CD4-positive, alpha-beta T cell (primary cell): ENCODE results near the gene TMEM8B. TPM values are rescaled to one million over a fixed set of nuclear protein-coding genes. Genes with fewer than 3 reads are reported as not detected.
A peak's percentile ranks its signal among the peaks of the same experiment; 100 is the strongest.

Source experiments
- ATAC-seq: fragments of 200-7000 bp; cut with Tn5 transposase; one replicate; pipeline ENCODE4 v1.10.0; 2022; ENCODE audit warnings: mild to moderate bottlenecking; ENCODE audit not compliant: poor library complexity
- CTCF ChIA-PET: fragments of 350-600 bp; sonication (Branson Sonifier 250); formaldehyde crosslinking; loops from one replicate; lab custom pipeline; 2021; ENCODE audit warnings: antibody characterized with exemption, inconsistent platforms; lab: Charles Lee
- POLR2A ChIA-PET: fragments of 350-600 bp; sonication (Branson Sonifier 250); formaldehyde crosslinking; loops from one replicate; lab custom pipeline; 2021; ENCODE audit warnings: antibody characterized with exemption, inconsistent platforms; lab: Charles Lee
- DNase-seq, 14 experiments: peaks; one replicate each; pipeline ENCODE4 v3.0.0-alpha.2; 2013 to 2020; ENCODE audit warnings: mixed read lengths in 2 of 14
- H3K27ac ChIP-seq, 2 donors: one replicate each; pipeline versions ENCODE4 v1.5.1 to v1.7.0; 2013; ENCODE audit warnings: low read length in 2 of 2, low read depth in 1 of 2, mild to moderate bottlenecking in 1 of 2
- H3K27me3 ChIP-seq, 2 experiments: 1 replicate in 1 of 2; 2 replicates in 1 of 2; pipeline versions ENCODE4 v1.6.1 to v1.7.0; 2013; ENCODE audit warnings: low read length in 2 of 2, control low read depth in 1 of 2, mild to moderate bottlenecking in 1 of 2, moderate library complexity in 1 of 2; ENCODE audit not compliant: insufficient read depth in 2 of 2, control insufficient read depth in 1 of 2
- H3K36me3 ChIP-seq: one replicate; pipeline ENCODE4 v1.6.1; 2013; ENCODE audit warnings: low read length, control low read depth; ENCODE audit not compliant: insufficient read depth
- H3K4me1 ChIP-seq: one replicate; pipeline ENCODE4 v1.6.1; 2013; ENCODE audit warnings: low read length, control low read depth; ENCODE audit not compliant: insufficient read depth
- H3K4me3 ChIP-seq: one replicate; pipeline ENCODE4 v1.5.1; 2013; ENCODE audit warnings: mild to moderate bottlenecking, low read length, moderate library complexity
- H3K9me3 ChIP-seq, 2 experiments: 1 replicate in 1 of 2; 2 replicates in 1 of 2; pipeline versions ENCODE4 v1.6.1 to v1.7.0; 2013; ENCODE audit warnings: low read length in 2 of 2, mild to moderate bottlenecking in 2 of 2, control low read depth in 1 of 2, moderate library complexity in 1 of 2; ENCODE audit not compliant: control insufficient read depth in 1 of 2, insufficient read depth in 1 of 2
- H3K27ac Mint-ChIP-seq: one replicate; pipeline ENCODE4 v1.8.0; 2020; ENCODE audit warnings: mixed read lengths
- H3K27me3 Mint-ChIP-seq: one replicate; pipeline ENCODE4 v1.8.0; 2021; ENCODE audit warnings: mixed read lengths
- H3K36me3 Mint-ChIP-seq: one replicate; pipeline ENCODE4 v1.8.0; 2021; ENCODE audit warnings: low read depth, mixed read lengths
- H3K4me1 Mint-ChIP-seq: one replicate; pipeline ENCODE4 v1.8.0; 2021; ENCODE audit warnings: low read depth, mixed read lengths
- H3K4me3 Mint-ChIP-seq: one replicate; pipeline ENCODE4 v1.8.0; 2020; ENCODE audit warnings: mild to moderate bottlenecking, mixed read lengths
- H3K9me3 Mint-ChIP-seq: one replicate; pipeline ENCODE4 v1.8.0; 2020; ENCODE audit warnings: mixed read lengths
- intact Hi-C, 2 experiments: fragments of 100-400 bp; cut with DNase I in 1 of 2; cut with micrococcal nuclease in 1 of 2; formaldehyde crosslinking; loops; one replicate each; pipeline versions ENCODE4 v1.15.1 to v1.9.0; 2023 to 2025; cut with DNase I, micrococcal nuclease
- total RNA-seq, 174 experiments: library from RNA in 2 of 174; stranded (reverse) in 2 of 174; gene quantifications; one replicate each; pipeline ENCODE4 v1.2.3 and lab custom pipeline; 2021 to 2026
- TF ChIP-seq, protein P1 (sequence below): fragments of 200-600 bp; IDR thresholded peaks from one replicate; pipeline ENCODE4 v1.8.0; 2022; ENCODE audit warnings: antibody characterized with exemption, mild to moderate bottlenecking

Gene TMEM8B
- total RNA-seq, 2 experiments from 2014 or later, result 8.9 to 9.6 TPM

DNA sequence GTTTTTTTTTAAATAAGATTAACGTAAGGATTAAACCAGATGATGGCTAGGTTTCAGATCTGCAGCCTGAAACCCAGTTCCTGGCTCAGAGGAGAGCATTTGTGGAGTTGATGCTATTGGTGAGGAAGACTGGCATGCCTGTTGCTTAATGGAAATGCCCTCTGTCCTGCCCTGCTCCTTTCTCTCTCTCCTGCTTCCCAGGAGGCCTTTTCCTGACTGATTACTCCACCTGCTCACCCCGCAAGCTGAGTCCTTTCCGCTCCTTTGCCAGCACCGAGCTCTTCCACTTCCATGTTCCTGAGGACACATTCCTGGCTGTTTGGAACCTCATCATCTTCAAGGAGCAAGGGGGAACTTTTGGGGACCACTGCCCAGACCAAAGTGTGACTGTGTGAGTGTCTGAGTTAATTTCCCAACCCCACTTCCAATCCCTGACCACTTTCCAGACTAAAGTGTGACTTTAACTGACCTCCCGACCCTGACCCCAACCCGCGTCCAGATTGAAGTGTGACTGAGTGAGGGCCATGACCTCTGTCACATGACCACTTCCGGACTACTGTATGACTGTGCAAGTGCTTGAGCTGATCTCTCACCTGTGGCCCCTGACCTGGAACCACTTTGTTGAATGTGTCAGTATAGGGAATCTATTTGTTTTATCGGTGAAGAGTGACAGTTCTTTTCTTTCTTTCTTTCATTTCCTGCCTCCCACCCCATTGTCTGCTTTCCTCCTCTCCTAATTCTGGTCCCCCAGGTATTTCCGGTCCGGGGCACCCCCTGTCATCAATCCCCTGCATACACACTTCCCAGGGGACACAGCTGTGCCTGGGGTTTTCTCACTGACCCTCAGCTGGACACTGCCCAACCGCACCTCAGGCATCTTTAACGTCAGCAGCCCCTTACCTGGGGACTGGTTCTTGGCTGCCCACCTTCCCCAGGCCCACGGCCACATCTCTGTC, 5.5 kb downstream of the TMEM8B start:
- Mint-ChIP-seq H3K27me3 (no peaks in the 10 kb centered on the region), H3K9me3 (no peaks in the 10 kb centered on the region), H3K4me3 (no peak overlapping the region), H3K27ac (no peak overlapping the region), H3K36me3 (no peaks in the 10 kb centered on the region), H3K4me1 (peaks cover 28% of the 10 kb centered on the region)
- Histone ChIP-seq H3K4me3 (no peak overlapping the region), H3K9me3 (no peaks in the 10 kb centered on the region), H3K27me3 (no peaks in the 10 kb centered on the region), H3K4me1 (peaks cover 21% of the 10 kb centered on the region), H3K27ac (no peak overlapping the region), H3K36me3 (no peaks in the 10 kb centered on the region)
- TF ChIP-seq, protein P1, sequence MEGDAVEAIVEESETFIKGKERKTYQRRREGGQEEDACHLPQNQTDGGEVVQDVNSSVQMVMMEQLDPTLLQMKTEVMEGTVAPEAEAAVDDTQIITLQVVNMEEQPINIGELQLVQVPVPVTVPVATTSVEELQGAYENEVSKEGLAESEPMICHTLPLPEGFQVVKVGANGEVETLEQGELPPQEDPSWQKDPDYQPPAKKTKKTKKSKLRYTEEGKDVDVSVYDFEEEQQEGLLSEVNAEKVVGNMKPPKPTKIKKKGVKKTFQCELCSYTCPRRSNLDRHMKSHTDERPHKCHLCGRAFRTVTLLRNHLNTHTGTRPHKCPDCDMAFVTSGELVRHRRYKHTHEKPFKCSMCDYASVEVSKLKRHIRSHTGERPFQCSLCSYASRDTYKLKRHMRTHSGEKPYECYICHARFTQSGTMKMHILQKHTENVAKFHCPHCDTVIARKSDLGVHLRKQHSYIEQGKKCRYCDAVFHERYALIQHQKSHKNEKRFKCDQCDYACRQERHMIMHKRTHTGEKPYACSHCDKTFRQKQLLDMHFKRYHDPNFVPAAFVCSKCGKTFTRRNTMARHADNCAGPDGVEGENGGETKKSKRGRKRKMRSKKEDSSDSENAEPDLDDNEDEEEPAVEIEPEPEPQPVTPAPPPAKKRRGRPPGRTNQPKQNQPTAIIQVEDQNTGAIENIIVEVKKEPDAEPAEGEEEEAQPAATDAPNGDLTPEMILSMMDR, result no peak
- intact Hi-C loops, result no loop called here
- DNase-seq, result no peak
- ATAC-seq, result no peak
- ChIA-PET CTCF (interaction anchor here (0.8 to 1.5 kb wide), 5 partner anchors 9 to 98 kb away, joined by 3 to 5 read pairs (median 4); no protein-coding TSS in a partner anchor), POLR2A (interaction anchor here (1.2 kb wide), 1 partner anchor 23 kb away, joined by 3 read pairs; the partner anchor contains the start of gene SPAG8)

DNA sequence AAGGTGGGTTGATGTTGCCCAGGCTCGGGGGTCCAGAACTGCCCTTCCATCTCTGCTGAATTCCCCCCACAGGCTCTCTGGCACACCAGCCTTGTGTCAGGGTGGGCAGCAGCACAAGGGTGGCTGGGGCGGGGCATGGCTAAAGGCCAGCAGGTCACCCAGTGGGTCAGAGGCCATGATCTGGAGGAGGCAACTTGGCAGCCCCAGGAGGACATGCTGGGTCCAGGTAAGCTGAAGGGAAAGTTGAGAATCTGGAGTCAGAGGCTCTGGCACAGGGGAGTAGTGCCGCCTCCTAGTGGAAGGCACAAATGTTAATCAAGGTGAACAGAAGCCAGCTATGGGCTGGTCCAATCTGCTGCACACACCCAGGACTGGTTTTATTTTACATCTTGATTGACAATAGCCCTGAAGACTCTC, 6.2 kb downstream of the TMEM8B start:
- H3K36me3 ChIP-seq, result no peaks in the 10 kb centered on the region
- peak; percentile 48 for ATAC-seq
- H3K9me3 ChIP-seq, result no peaks in the 10 kb centered on the region
- Mint-ChIP-seq H3K4me1 (peaks cover 22% of the 10 kb centered on the region), H3K36me3 (no peaks in the 10 kb centered on the region), H3K27me3 (no peaks in the 10 kb centered on the region), H3K27ac (no peak overlapping the region), H3K4me3 (no peak overlapping the region), H3K9me3 (no peaks in the 10 kb centered on the region)
- no peak overlapping the region for H3K27ac ChIP-seq
- peak in 2 of 14 experiments; percentile 33 to 39 for DNase-seq
- H3K4me3 ChIP-seq, result no peak overlapping the region
- TF ChIP-seq, protein P1, result no peak
- no peaks in the 10 kb centered on the region for H3K27me3 ChIP-seq
- POLR2A ChIA-PET, result interaction anchor here (1.2 kb wide), 1 partner anchor 24 kb away, joined by 3 read pairs; the partner anchor contains the start of gene SPAG8
- peaks cover 14% of the 10 kb centered on the region for H3K4me1 ChIP-seq
- intact Hi-C loops, result no loop called here
- CTCF ChIA-PET, result interaction anchor here (0.6 to 2.1 kb wide), 6 partner anchors 9 to 1614 kb away, joined by 3 to 9 read pairs (median 4); no protein-coding TSS in a partner anchor

DNA sequence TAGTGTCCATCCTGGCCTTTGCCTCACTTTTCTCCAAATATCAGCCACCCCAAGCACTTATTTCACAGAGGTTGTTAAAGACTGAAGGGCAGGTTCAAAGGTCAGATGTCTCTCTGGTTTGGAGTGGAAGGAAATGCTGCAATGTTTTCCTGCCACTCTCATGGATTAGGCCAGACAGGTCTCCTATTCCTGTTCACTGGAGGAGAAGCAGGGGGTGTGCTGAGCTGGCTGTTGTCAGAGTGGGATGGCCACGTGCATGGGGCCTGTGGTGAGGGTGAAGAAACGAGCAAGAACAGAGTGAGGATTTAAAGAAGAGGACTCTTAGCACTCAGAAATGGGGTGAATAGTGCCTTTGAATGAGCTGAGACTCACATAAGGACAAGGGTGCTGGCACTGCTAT, 6.7 kb downstream of the TMEM8B start:
- Mint-ChIP-seq H3K9me3 (no peaks in the 10 kb centered on the region), H3K4me3 (no peak overlapping the region), H3K27me3 (no peaks in the 10 kb centered on the region), H3K27ac (no peak overlapping the region), H3K36me3 (no peaks in the 10 kb centered on the region), H3K4me1 (peaks cover 16% of the 10 kb centered on the region)
- no peak overlapping the region for H3K27ac ChIP-seq
- H3K4me1 ChIP-seq, result peaks cover 14% of the 10 kb centered on the region
- no peak for DNase-seq
- TF ChIP-seq, protein P1, result no peak
- H3K4me3 ChIP-seq, result no peak overlapping the region
- H3K9me3 ChIP-seq, result no peaks in the 10 kb centered on the region
- ChIA-PET CTCF (interaction anchor here (0.6 to 2.1 kb wide), 6 partner anchors 10 to 1614 kb away, joined by 3 to 9 read pairs (median 4); no protein-coding TSS in a partner anchor), POLR2A (interaction anchor here (1.2 kb wide), 1 partner anchor 24 kb away, joined by 3 read pairs; the partner anchor contains the start of gene SPAG8)
- H3K36me3 ChIP-seq, result no peaks in the 10 kb centered on the region
- no peaks in the 10 kb centered on the region for H3K27me3 ChIP-seq
- no peak for ATAC-seq
- intact Hi-C loops, result no loop called here
